Stimulated activated CD4-positive, alpha-beta T cell treated with anti-CD3 and anti-CD28 coated beads, TNF-alpha, amount 100 ng/mL, for 24 hours (primary cell): ENCODE results near the gene EGR2.

Experiments
- DNase-seq, 3 experiments: peaks; one replicate each; pipeline ENCODE4 v3.0.0-alpha.2; 2020; ENCODE audit warnings: low read depth in 3 of 3

The EGR2 gene

GRCh38 chr10:62818426-62819011 is 2.4 kb upstream of the EGR2 start:
- peak in 2 of 3 experiments; percentile 45 to 66 for DNase-seq

DNA sequence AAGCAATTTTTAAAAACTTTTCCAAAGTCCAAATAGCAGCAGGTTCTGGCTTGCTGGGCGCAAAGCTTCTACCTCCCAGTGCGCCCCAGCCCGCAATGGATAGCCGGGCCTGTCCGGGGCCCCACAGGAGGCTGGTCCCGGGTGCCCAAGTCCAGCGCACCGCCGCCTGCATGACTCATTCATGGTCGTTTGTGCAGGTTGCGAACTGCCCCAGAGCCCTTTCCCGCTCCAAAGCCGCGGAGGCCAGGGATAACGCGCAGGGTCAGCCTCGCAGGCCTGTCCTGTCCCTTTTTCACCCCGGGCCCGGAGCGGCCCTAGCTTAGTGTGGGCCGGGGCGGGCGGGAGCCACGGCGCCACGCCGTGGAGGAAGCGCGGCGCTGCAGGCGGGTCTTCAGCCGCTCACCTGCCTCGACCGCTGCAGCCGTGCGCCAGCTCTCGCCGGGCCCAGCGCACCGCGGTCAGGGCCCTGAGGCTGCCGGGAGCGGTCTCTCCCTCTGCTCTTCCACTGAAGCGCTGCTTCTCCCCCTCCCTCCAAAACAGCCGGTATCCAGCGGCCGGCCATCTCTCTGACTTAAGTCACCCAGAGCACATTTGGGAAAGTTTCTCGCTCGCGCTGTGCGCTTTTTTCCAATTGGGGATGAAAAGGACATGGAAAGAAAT is 1.7 kb upstream of the EGR2 start:
- peak in 2 of 3 experiments; percentile 45 to 70 for DNase-seq

GRCh38 chr10:62817121-62817765 is 1.1 kb upstream of the EGR2 start:
- DNase-seq = peak in 2 of 3 experiments; percentile 40 to 65

GRCh38 chr10:62816076-62816330 is 163 bp downstream of the EGR2 start:
- DNase-seq = no peak

GRCh38 chr10:62815381-62816075 is 638 bp downstream of the EGR2 start:
- no peak for DNase-seq

DNA sequence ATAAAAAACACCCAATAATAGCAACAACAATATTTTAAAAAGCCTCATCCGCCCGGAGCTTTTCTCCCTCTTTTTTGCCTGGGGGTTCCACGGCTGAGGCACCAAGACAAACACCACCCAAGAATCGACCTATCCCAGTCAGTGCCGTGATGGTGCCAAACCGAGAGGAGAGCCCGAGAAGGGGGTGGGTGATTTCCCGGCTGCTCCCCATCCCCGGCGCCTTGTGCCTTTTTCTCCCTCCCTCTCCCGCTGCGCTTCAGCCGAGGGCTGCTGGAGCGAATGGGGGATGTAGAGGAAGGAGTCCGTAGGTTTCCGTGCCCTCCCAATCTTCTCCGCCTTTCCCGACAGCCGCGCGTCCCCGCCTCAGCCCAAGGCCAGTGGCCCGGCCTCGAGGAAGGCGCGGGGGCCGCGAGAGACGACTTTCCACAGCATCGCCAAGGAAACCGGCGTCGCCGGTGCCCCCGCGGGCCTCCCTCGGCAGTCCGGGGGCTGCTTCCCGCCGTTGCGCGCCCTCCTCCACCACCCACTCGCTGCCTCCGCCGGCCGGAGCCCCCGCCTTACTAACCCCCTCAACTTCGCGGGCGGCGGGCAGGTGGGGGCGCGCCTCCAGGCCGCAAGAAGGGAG is 1.3 kb downstream of the EGR2 start:
- DNase-seq = no peak

DNA sequence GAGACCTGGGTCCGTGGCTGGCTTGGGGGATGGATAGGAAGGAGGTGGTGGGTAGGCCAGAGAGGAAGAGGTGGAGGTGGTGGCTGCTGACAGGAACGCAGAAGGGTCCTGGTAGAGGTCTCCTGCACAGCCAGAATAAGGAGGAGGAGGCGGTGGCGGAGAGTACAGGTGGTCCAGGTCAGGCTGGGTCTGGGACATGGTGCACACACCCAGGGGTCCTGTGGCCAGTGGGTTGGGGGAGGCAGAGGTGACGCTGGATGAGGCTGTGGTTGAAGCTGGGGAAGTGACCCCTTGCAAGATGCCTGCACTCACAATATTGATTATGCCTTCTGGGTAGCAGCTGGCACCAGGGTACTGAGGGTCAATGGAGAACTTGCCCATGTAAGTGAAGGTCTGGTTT is 2.2 kb downstream of the EGR2 start:
- DNase-seq = no peak

DNA sequence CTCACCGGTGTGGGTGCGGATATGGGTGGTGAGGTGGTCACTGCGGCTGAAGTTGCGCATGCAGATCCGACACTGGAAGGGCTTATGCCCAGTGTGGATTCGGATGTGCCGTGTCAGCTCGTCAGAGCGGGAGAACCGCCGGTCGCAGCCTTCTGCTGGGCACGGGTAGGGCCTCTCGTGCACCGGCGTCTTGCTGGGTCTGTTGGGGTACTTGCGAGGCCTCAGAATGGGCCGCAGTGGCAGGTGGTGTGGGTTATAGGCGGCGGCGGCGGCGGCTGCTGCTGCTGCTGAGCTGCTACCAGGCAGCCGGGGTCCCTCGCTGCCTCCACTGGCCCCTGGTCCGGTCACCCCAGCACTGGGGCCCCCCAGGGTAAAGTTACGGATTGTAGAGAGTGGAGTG is 2.7 kb downstream of the EGR2 start:
- DNase-seq = no peak

- no peak for DNase-seq
These were observed 3.3 kb downstream of the EGR2 start for GRCh38 chr10:62812672-62813439.

- peak; percentile 41 to 78 (median 68) for DNase-seq
These were observed 4.8 kb downstream of the EGR2 start for GRCh38 chr10:62811159-62811875.

DNA sequence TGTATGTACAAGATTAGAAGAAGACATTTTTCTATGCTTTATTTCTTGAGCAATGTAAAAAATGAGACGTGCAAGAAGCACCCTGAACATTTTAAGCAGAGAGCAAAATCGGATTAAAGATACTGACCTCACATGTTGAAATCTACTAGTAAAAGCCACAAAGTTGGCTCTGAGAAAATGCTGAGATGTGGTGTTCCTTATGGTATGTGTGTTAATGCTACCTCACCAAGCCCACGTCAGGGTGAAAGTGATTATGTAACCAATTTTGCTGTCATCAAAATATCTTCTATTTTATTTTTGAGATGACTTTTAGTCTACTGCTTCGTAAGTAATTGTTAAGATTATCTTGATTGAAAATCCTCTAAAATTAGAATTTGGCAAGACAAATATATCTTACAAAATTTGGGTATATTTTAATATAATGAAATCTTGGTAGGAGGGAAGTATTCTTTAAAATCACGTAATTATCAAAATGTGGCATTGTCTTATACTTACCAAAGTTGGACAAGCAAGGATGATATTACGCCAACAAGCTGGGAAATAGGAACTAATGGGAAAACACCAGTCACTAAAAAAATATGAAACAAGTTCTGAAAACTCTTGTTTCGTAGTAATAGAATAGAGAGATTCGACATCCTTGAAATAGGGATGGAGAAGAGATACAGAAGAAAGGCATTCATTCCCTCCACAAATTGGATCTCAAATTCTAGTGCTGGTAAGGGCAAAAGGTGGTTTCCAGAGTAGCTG is 5.8 kb downstream of the EGR2 start:
- no peak for DNase-seq

- DNase-seq = no peak
These were observed 9.9 kb downstream of the EGR2 start for GRCh38 chr10:62806251-62806650.

GRCh38 chr10:62805231-62806099 is 10.7 kb downstream of the EGR2 start:
- no peak for DNase-seq

GRCh38 chr10:62804356-62805230 is 11.6 kb downstream of the EGR2 start, which contains the start of gene ADO:
ADO (plus strand) TSS chr10:62804720; CDS start chr10:62805060, 340 bp downstream.
- peak in 2 of 3 experiments; percentile 70 to 78 for DNase-seq

- no peak for DNase-seq
These were observed 12.3 kb downstream of the EGR2 start for GRCh38 chr10:62803724-62804355.

DNA sequence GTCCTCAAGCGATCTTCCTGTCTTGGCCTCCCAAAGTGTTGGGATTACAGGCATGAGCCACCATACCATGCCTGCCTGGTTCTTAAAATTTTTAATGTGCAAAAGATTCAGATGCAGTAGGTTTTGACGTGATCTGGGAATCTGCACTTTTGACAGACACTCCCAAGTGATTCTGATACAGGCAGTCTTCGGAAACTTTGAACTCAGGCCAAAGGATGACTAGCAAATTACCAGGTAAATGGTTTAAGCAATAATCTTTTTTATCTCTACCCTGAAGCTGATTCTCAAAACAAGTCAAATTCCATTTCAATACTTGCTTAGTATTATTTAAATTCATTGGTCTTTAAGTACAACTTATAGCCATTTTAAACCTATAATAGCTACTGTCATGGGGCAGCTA is 14.3 kb downstream of the EGR2 start:
- DNase-seq = no peak

- DNase-seq = no peak
These were observed 19.3 kb downstream of the EGR2 start for GRCh38 chr10:62796896-62797295.

DNA sequence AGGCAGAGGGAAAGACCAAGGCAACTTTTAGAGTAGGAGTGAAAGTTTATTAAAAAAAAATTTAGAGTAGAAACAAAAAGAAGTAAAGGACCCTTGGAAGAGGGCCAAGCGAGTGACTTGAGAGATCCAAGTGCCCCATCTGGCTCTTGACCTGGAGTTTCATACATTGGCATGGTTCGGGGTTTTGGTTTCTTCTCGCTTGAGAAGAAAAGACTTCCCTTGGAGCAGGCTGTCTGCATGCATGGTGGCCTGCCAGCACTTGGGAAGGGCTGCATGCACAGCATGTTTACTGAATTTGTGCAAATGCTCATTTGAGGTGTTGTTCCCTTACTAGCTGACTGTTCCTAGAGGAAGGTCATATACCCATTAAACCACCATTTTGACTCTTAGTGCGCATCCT is 20.4 kb downstream of the EGR2 start:
- DNase-seq = no peak
